ENCODE measurements around the gene PLCB1. TPM values are rescaled to one million over a fixed set of nuclear protein-coding genes. Genes with fewer than 3 reads are reported as not detected.

Gene PLCB1
- total RNA-seq, 2 experiments from 2014 or later, result 0.63 to 1.5 TPM

- Mint-ChIP-seq H3K36me3 (ENCODE audit: low read depth) (no peaks in the 10 kb centered on the region), H3K4me3 (no peak overlapping the region), H3K9me3 (ENCODE audit: insufficient read depth) (no peaks in the 10 kb centered on the region), H3K27ac (no peak overlapping the region), H3K4me1 (ENCODE audit: low read depth) (no peaks in the 10 kb centered on the region), H3K27me3 (ENCODE audit: low read depth) (no peaks in the 10 kb centered on the region)
- ATAC-seq (no peak), DNase-seq (no peak)
- POLR2A ChIA-PET, result no interaction called here
- CTCF ChIA-PET, result no interaction called here
Measured at GRCh38 chr20:8527998-8528723, 396.1 kb downstream of the PLCB1 start.

- Mint-ChIP-seq H3K36me3 (ENCODE audit: low read depth) (no peaks in the 10 kb centered on the region), H3K4me1 (ENCODE audit: low read depth) (no peaks in the 10 kb centered on the region), H3K27me3 (ENCODE audit: low read depth) (no peaks in the 10 kb centered on the region), H3K4me3 (no peak overlapping the region), H3K27ac (no peak overlapping the region), H3K9me3 (ENCODE audit: insufficient read depth) (no peaks in the 10 kb centered on the region)
- CTCF ChIA-PET, result no interaction called here
- ATAC-seq (no peak), DNase-seq (no peak)
- POLR2A ChIA-PET, result no interaction called here
Measured at GRCh38 chr20:8530022-8530421, 398.0 kb downstream of the PLCB1 start.

- ChIA-PET POLR2A (no interaction called here), CTCF (no interaction called here)
- no peak overlapping the region for H3K27ac Mint-ChIP-seq
- ATAC-seq (no peak), DNase-seq (no peak)
- no peaks in the 10 kb centered on the region for H3K4me1 Mint-ChIP-seq (ENCODE audit: low read depth)
- no peaks in the 10 kb centered on the region for H3K27me3 Mint-ChIP-seq (ENCODE audit: low read depth)
- no peaks in the 10 kb centered on the region for H3K9me3 Mint-ChIP-seq (ENCODE audit: insufficient read depth)
- no peaks in the 10 kb centered on the region for H3K36me3 Mint-ChIP-seq (ENCODE audit: low read depth)
- H3K4me3 Mint-ChIP-seq, result no peak overlapping the region
Measured at GRCh38 chr20:8532169-8532568, 400.1 kb downstream of the PLCB1 start.

- no peaks in the 10 kb centered on the region for H3K9me3 Mint-ChIP-seq (ENCODE audit: insufficient read depth)
- no peaks in the 10 kb centered on the region for H3K4me1 Mint-ChIP-seq (ENCODE audit: low read depth)
- ChIA-PET CTCF (no interaction called here), POLR2A (no interaction called here)
- H3K27me3 Mint-ChIP-seq (ENCODE audit: low read depth), result no peaks in the 10 kb centered on the region
- no peak overlapping the region for H3K4me3 Mint-ChIP-seq
- H3K27ac Mint-ChIP-seq, result no peak overlapping the region
- DNase-seq (no peak), ATAC-seq (no peak)
- no peaks in the 10 kb centered on the region for H3K36me3 Mint-ChIP-seq (ENCODE audit: low read depth)
Measured at GRCh38 chr20:8534368-8535160, 402.5 kb downstream of the PLCB1 start.

GRCh38 chr20:8535403-8536261, 403.6 kb downstream of the PLCB1 start:
- ATAC-seq (no peak), DNase-seq (no peak)
- ChIA-PET CTCF (no interaction called here), POLR2A (no interaction called here)
- Mint-ChIP-seq H3K9me3 (ENCODE audit: insufficient read depth) (no peaks in the 10 kb centered on the region), H3K4me3 (no peak overlapping the region), H3K27me3 (ENCODE audit: low read depth) (no peaks in the 10 kb centered on the region), H3K27ac (no peak overlapping the region), H3K4me1 (ENCODE audit: low read depth) (no peaks in the 10 kb centered on the region), H3K36me3 (ENCODE audit: low read depth) (no peaks in the 10 kb centered on the region)

- no peak overlapping the region for H3K4me3 Mint-ChIP-seq
- H3K27me3 Mint-ChIP-seq (ENCODE audit: low read depth), result no peaks in the 10 kb centered on the region
- H3K9me3 Mint-ChIP-seq (ENCODE audit: insufficient read depth), result no peaks in the 10 kb centered on the region
- no peak for ATAC-seq
- DNase-seq, result no peak
- H3K36me3 Mint-ChIP-seq (ENCODE audit: low read depth), result no peaks in the 10 kb centered on the region
- CTCF ChIA-PET, result no interaction called here
- no peak overlapping the region for H3K27ac Mint-ChIP-seq
- POLR2A ChIA-PET, result no interaction called here
- no peaks in the 10 kb centered on the region for H3K4me1 Mint-ChIP-seq (ENCODE audit: low read depth)
Measured at GRCh38 chr20:8536262-8536618, 404.2 kb downstream of the PLCB1 start.

GRCh38 chr20:8540466-8540865, 408.4 kb downstream of the PLCB1 start:
- no peak overlapping the region for H3K27ac Mint-ChIP-seq
- DNase-seq (no peak), ATAC-seq (no peak)
- ChIA-PET POLR2A (no interaction called here), CTCF (no interaction called here)
- no peaks in the 10 kb centered on the region for H3K27me3 Mint-ChIP-seq (ENCODE audit: low read depth)
- no peak overlapping the region for H3K4me3 Mint-ChIP-seq
- no peaks in the 10 kb centered on the region for H3K4me1 Mint-ChIP-seq (ENCODE audit: low read depth)
- H3K36me3 Mint-ChIP-seq (ENCODE audit: low read depth), result no peaks in the 10 kb centered on the region
- H3K9me3 Mint-ChIP-seq (ENCODE audit: insufficient read depth), result no peaks in the 10 kb centered on the region

- H3K27me3 Mint-ChIP-seq (ENCODE audit: low read depth), result no peaks in the 10 kb centered on the region
- no peak overlapping the region for H3K27ac Mint-ChIP-seq
- DNase-seq (no peak), ATAC-seq (no peak)
- H3K4me1 Mint-ChIP-seq (ENCODE audit: low read depth), result no peaks in the 10 kb centered on the region
- H3K36me3 Mint-ChIP-seq (ENCODE audit: low read depth), result no peaks in the 10 kb centered on the region
- POLR2A ChIA-PET, result no interaction called here
- no peaks in the 10 kb centered on the region for H3K9me3 Mint-ChIP-seq (ENCODE audit: insufficient read depth)
- CTCF ChIA-PET, result no interaction called here
- no peak overlapping the region for H3K4me3 Mint-ChIP-seq
Measured at GRCh38 chr20:8542110-8542486, 410.0 kb downstream of the PLCB1 start.

- ATAC-seq (no peak), DNase-seq (no peak)
- no peaks in the 10 kb centered on the region for H3K27me3 Mint-ChIP-seq (ENCODE audit: low read depth)
- CTCF ChIA-PET, result no interaction called here
- POLR2A ChIA-PET, result no interaction called here
- H3K36me3 Mint-ChIP-seq (ENCODE audit: low read depth), result no peaks in the 10 kb centered on the region
- no peaks in the 10 kb centered on the region for H3K4me1 Mint-ChIP-seq (ENCODE audit: low read depth)
- H3K27ac Mint-ChIP-seq, result no peak overlapping the region
- no peak overlapping the region for H3K4me3 Mint-ChIP-seq
- H3K9me3 Mint-ChIP-seq (ENCODE audit: insufficient read depth), result no peaks in the 10 kb centered on the region
Measured at GRCh38 chr20:8545212-8545611, 413.1 kb downstream of the PLCB1 start.

GRCh38 chr20:8547035-8547650, 415.1 kb downstream of the PLCB1 start:
- Mint-ChIP-seq H3K27me3 (ENCODE audit: low read depth) (no peaks in the 10 kb centered on the region), H3K4me3 (no peak overlapping the region), H3K27ac (no peak overlapping the region), H3K4me1 (ENCODE audit: low read depth) (no peaks in the 10 kb centered on the region), H3K9me3 (ENCODE audit: insufficient read depth) (no peaks in the 10 kb centered on the region), H3K36me3 (ENCODE audit: low read depth) (no peaks in the 10 kb centered on the region)
- no peak for ATAC-seq
- DNase-seq, result no peak
- CTCF ChIA-PET, result no interaction called here
- POLR2A ChIA-PET, result no interaction called here

GRCh38 chr20:8547968-8548588, 416.0 kb downstream of the PLCB1 start:
- DNase-seq (no peak), ATAC-seq (no peak)
- H3K4me3 Mint-ChIP-seq, result no peak overlapping the region
- CTCF ChIA-PET, result interaction anchor here (0.6 kb wide), 1 partner anchor 89 kb away, joined by 4 read pairs; no protein-coding TSS in a partner anchor
- POLR2A ChIA-PET, result interaction anchor here (0.6 kb wide), 1 partner anchor 53 kb away, joined by 3 read pairs; no protein-coding TSS in a partner anchor
- no peak overlapping the region for H3K27ac Mint-ChIP-seq
- H3K27me3 Mint-ChIP-seq (ENCODE audit: low read depth), result no peaks in the 10 kb centered on the region
- H3K9me3 Mint-ChIP-seq (ENCODE audit: insufficient read depth), result peaks cover 2% of the 10 kb centered on the region
- no peaks in the 10 kb centered on the region for H3K4me1 Mint-ChIP-seq (ENCODE audit: low read depth)
- H3K36me3 Mint-ChIP-seq (ENCODE audit: low read depth), result no peaks in the 10 kb centered on the region

Data from activated CD8-positive, alpha-beta T cell treated with anti-CD3 and anti-CD28 coated beads, Interleukin-2, amount 10 ng/mL, durations not matched to agents 7 days and 5 days (primary cell).